GM21447 (cell line): ENCODE measurements around the gene JAG2.

ENCODE experiments used
- ATAC-seq: cut with Tn5 transposase; IDR thresholded peaks from one replicate; pipeline ENCODE4 v1.9.1; 2021; ENCODE audit not compliant: unreplicated experiment

The JAG2 gene

GRCh38 chr14:105184461-105184860, 15.9 kb upstream of the JAG2 start:
- no peak for ATAC-seq

GRCh38 chr14:105182296-105183020, 13.9 kb upstream of the JAG2 start:
- ATAC-seq, result no peak

- ATAC-seq, result no peak
Measured at GRCh38 chr14:105181549-105182295, 13.1 kb upstream of the JAG2 start.

- no peak for ATAC-seq
Measured at GRCh38 chr14:105180592-105181548, 12.3 kb upstream of the JAG2 start, which contains the start of gene NUDT14. Gene NUDT14, minus strand, starts transcription at chr14:105181312. Its CDS starts 103 bp downstream, at chr14:105181209.

- ATAC-seq, result no peak
Measured at GRCh38 chr14:105179191-105179590, 10.6 kb upstream of the JAG2 start.

GRCh38 chr14:105178868-105179140, 10.2 kb upstream of the JAG2 start:
- ATAC-seq, result no peak

- ATAC-seq, result no peak
Measured at GRCh38 chr14:105178069-105178867, 9.7 kb upstream of the JAG2 start.

- ATAC-seq, result no peak
Measured at GRCh38 chr14:105177082-105177481, 8.5 kb upstream of the JAG2 start.

- no peak for ATAC-seq
Measured at GRCh38 chr14:105176513-105176912, 7.9 kb upstream of the JAG2 start.

GRCh38 chr14:105173901-105174894, 5.6 kb upstream of the JAG2 start:
- no peak for ATAC-seq

- no peak for ATAC-seq
Measured at GRCh38 chr14:105173145-105173544, 4.6 kb upstream of the JAG2 start.

- ATAC-seq, result no peak
Measured at GRCh38 chr14:105172476-105172875, 3.9 kb upstream of the JAG2 start.

- no peak for ATAC-seq
Measured at GRCh38 chr14:105171004-105171673, 2.6 kb upstream of the JAG2 start.

- no peak for ATAC-seq
Measured at GRCh38 chr14:105169776-105170655, 1.4 kb upstream of the JAG2 start.

GRCh38 chr14:105168979-105169507, 467 bp upstream of the JAG2 start:
- no peak for ATAC-seq

GRCh38 chr14:105168093-105168420, 519 bp downstream of the JAG2 start:
- ATAC-seq, result no peak

GRCh38 chr14:105167303-105168092, 1.1 kb downstream of the JAG2 start:
- ATAC-seq, result no peak
